Left renal cortex interstitium (tissue), 4 donors: ENCODE measurements around the gene OR5K4. TPM values are rescaled to one million over a fixed set of nuclear protein-coding genes. Genes with fewer than 3 reads are reported as not detected.
"Not testable (repeated sequence)": the region's sequence is repeated elsewhere in the genome, so short reads cannot be mapped to it uniquely, and the experiment has no call there.

ENCODE experiments used
- DNase-seq, 4 donors: peaks; one replicate each; pipeline ENCODE4 v3.0.0-alpha.2; 2013; ENCODE audit warnings: low read depth in 4 of 4, low spot score in 2 of 4, missing footprints in 1 of 4
- polyA plus RNA-seq, 4 donors: library from polyadenylated mRNA; unstranded; fragments of 120-200 nt; gene quantifications; one replicate each; pipeline ENCODE4 v1.2.1, GENCODE V29; 2013; ENCODE audit not compliant: insufficient read length in 4 of 4

OR5K4 gene
- polyA plus RNA-seq, 4 donors: not detected

DNA sequence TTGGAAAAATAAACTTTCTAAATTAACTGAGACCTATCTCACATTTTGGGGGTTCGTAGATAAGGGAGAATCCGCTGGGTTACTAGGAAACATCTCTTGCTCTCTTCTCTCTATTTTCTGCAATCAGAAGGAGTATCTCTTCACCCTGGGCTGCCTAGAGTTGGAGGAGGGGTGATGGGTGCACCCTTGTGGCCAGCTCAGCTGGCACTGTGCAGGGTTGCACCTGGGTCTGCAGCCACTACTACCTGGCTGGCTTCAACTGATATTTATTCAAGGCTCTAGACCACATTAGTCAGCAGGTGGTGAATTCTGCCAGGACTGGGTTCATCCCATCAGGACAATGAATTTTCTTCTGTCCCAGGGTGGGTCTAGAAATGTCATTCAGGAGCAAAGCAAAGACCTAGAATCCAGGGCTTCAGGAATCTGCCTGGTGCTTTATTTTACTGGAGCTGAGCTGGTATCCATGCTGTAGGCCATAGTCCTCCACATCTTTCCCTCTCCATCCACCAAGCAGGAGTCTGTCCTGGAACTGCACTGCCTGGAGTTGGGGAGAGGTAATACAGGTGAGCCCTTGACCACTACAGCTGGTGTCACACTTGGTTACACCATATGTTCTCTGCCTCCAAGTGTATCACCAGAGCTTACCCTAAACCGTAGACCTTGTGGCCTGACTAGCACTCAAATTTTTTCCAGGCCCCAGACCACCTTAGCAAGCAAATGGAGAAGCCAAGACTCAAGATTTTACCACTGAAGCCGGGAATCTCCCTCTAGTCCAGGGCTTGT lies 14.0 kb downstream of the OR5K4 start:
- DNase-seq: no peak

DNA sequence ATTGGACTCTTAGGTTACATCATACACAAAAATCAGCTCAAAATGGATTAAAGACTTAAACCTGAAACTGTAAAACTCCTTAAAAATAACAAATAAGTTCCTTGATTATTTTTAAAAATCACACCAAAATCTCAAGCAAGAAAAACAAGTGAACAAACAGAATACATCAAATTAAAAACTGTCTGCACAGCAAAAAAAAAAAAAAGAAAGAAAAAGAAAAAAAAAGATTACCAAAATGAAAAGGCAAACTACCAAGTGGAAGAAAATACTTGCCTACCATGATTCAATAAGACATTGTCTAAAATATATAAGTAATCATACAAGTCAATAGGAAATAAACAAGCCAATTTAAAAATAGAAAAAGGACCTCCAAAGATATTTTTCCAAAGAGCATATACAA lies 17.5 kb downstream of the OR5K4 start:
- no peak for DNase-seq

DNA sequence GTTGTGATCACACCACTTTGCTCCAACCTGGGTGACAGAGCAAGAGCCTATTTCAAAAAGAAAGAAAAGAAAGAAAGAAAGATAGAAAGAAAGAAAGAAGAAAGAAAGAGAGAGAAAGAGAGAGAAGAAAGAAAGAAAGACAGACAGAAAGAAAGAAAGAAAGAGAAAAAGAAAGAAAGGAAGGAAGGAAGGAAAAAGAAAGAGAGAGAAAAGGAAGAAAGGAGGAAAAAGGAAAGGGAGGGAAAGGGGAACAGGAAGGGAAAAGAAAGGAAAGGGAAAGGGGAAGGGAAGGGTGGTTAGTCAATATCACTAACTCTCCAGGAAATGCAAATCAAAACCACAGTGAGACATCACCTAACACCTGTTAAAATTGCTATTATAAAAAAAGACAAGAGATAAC lies 18.2 kb downstream of the OR5K4 start:
- no peak for DNase-seq

DNA sequence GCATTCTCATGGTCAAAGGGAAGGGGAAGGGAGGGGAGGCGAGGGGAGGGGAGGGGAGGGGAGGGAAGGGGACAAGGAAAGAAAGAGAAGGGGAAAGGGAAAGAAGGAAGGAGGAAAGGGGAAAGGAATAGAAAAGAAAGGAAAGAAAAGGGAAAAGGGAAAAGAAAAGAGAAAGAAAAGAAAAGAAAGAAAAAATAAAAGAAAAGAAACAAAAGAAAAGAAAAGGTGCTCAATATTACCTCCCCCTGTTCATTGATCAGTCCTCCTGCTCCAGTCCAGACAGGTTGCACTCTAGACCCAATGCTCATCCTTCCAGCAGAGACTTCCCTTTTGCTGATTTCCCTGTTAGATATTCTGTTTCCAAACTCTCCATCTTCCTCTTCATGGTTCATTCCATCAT lies 18.8 kb downstream of the OR5K4 start:
- DNase-seq: no peak

DNA sequence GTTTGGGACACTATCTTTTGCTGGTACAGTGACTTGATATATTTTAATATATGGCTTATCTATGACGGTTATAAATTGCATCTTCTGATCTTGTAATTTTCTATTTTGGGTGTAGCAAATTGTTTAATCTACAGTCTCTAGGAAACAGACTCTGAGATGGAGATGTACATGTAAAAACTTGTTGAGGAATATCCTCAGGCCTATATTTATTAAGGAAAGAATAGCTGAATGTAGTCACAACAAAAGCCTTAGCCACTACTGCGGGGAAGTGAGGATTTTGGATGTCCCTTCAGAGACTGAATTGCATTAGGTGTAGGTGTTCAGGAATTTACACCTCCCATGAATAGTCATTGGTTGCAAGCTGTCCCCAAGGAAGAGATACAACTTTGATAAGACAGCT lies 23.0 kb downstream of the OR5K4 start:
- DNase-seq: no peak

DNA sequence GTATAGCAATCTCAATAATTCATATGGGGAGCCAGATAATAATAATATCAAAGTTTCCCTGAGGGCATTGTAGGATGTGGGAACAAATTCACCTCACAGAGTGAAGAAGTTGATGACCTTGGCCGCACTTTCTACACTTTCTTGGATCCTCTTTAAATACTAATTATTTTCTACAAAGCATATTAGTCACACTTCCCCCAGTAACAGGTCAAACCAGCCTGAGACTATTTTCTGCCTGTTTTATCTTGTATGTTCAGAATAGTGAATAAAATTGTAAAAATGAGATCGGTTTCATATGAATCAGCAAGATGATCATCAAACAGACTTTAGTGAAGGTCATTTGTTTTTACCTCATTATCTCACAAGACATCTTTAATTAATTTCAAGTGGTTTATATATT lies 34.5 kb downstream of the OR5K4 start:
- DNase-seq: no peak

DNA sequence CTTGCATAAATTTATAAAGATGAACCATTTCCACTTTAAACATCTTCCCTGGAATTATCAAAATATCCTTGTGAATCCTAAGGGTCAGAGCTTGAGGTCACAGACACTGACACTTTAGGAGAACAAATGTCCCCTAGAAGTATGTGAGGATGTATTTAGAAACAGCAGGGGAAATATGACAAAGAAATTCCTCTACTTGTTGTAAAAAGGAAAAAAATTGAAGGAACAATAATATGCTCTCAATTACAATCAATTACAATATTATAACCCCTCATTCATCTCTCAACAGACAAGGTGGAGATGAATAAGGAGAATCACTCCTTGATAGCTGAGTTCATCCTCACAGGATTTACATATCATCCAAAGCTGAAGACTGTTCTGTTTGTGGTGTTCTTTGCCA lies 36.7 kb downstream of the OR5K4 start, which contains the start of gene OR5K3:
OR5K3 (plus strand) TSS at position 301 of the 400 bp plus-strand sequence; CDS start at position 301, 0 bp downstream.
- no peak for DNase-seq

DNA sequence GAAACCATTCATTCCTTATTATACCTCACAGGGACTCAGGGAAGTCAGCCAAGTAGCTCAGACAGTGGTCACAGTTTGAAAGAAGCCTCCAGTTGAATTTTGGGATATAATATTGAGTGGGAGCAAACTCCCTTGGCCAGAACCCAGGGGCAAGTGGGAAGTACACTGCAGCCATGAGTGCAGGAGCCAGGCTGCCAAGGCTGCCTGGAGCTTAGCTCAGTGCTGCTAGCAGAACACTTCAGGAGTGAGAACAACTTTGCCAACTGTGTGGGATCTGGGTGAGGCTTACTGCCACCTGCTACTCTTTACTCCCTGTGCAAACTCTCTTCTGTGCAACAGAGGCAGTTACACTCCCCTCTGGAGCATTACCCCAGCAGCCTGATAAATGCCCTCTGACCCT lies 41.4 kb downstream of the OR5K4 start:
- DNase-seq: no peak

DNA sequence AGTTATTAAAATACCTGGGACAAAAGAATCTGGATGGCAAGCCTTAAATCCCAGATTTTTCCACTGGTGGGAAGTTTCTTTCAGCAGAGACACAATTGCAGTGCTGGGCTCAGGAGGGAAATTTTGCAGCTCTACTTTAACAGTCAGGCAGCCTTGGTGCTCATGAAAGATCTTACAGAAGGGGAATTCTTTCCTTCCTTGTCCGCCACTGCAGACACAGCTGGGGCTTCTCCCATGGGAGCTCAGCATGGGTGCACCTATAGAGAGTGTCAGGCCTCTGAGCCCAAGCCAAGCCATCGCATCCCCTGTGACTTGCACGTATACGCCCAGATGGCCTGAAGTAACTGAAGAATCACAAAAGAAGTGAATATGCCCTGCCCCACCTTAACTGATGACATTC lies 42.8 kb downstream of the OR5K4 start:
- DNase-seq: not testable (repeated sequence)

DNA sequence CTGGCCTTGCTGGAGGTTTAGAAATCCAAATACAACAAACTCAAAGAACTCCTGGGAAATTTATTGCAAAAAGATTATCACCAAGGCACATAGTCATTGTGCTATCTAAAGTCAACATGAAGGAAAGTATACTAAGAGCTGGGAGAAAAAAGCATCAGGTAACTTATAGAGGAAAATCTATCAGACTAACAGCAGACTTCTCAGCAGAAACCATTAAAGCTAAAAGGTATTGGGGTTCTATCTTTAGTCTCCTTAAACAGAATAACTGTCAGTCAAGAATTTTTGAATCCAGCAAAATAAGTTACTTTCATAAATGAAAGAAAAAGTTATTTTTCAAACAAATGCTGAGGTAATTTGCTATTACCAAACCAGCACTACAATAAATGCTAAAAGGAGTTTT lies 44.9 kb downstream of the OR5K4 start:
- no peak for DNase-seq

DNA sequence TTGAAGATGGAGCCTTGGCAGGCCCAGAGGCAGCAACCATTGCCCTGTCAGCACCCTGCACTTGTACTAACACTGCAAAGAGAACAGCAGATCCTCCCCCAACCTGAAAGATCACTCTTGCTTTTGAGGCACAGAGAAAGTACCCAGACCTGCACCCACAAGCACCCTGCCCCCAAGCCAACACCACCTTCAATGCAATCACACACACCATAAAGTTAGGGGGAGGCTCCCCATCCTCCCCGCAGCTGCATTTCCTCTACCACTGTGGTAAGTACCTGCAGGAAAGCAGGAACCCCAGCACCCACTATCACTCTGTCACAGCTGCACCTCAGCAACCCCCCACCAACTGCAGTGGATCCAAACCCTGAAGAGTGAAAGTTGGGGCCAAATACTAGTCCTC lies 48.9 kb downstream of the OR5K4 start:
- no peak for DNase-seq

DNA sequence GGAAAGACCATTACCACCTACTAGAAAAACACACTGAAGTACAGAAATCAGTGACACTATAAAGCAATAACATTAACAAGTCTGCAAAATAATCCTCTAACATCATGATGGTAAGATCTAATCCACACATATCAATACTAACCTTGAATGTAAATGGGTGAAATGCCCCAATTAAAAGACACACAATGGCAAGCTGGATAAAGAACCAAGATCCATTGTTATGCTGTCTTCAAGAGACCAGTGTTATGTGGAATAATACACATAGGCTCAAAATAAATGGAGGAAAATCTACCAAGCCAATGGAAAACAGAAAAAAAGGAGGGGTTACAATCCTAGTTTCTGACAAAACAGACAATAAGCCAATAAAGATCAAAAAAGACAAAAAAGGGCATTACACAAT lies 50.4 kb downstream of the OR5K4 start:
- DNase-seq: no peak

Other genes starting within 250 kb of the OR5K4 start
- gene OR5H1, start 223.1 kb upstream of the OR5K4 start, polyA plus RNA-seq: under 1 TPM in 2 of 4 donors, not detected in 2; 0.03 to 0.05 TPM
- under 1 TPM in 1 of 4 donors, not detected in 3; 0.05 TPM for gene OR5H14, start 206.4 kb upstream of the OR5K4 start, polyA plus RNA-seq
- gene OR5H15, start 187.2 kb upstream of the OR5K4 start, polyA plus RNA-seq: not detected
- gene OR5H6, start 89.6 kb upstream of the OR5K4 start, polyA plus RNA-seq: not detected
- not detected for gene OR5H2, start 71.3 kb upstream of the OR5K4 start, polyA plus RNA-seq
- not detected for gene OR5K3, start 36.8 kb downstream of the OR5K4 start, polyA plus RNA-seq
- gene OR5K1, start 109.3 kb downstream of the OR5K4 start, polyA plus RNA-seq: not detected
- under 1 TPM in 3 of 4 donors, not detected in 1; 0.16 to 0.98 (median 0.18) TPM for gene OR5K2, start 143.8 kb downstream of the OR5K4 start, polyA plus RNA-seq
- 100 to 1,000 TPM; 139 to 181 (median 158) TPM for gene CLDND1, start 169.0 kb downstream of the OR5K4 start, polyA plus RNA-seq
- not detected for gene GPR15, start 178.1 kb downstream of the OR5K4 start, polyA plus RNA-seq
- 10 to 100 TPM; 22.2 to 28.6 (median 23.5) TPM for gene CPOX, start 239.8 kb downstream of the OR5K4 start, polyA plus RNA-seq